ENCODE measurements around the gene ZMIZ1. TPM values are rescaled to one million over a fixed set of nuclear protein-coding genes. Genes with fewer than 3 reads are reported as not detected.

ZMIZ1 gene
- total and polyA plus RNA-seq, 2 experiments from 2014 or later, result 9.2 to 30.9 TPM

- no peaks in the 10 kb centered on the region for H3K9me2 ChIP-seq (ENCODE audit: insufficient read depth)
- Mint-ChIP-seq H3K9me3 (no peaks in the 10 kb centered on the region), H3K36me3 (ENCODE audit: low read depth) (no peaks in the 10 kb centered on the region), H3K27me3 (ENCODE audit: insufficient read depth, low read depth, poor library complexity) (peaks cover 12% of the 10 kb centered on the region), H3K27ac (no peak overlapping the region), H3K4me3 (no peak overlapping the region), H3K4me1 (peaks cover 14% of the 10 kb centered on the region)
- no peak for DNase-seq (ENCODE audit: low spot score)
- no peak overlapping the region for H3K4me2 ChIP-seq
- no peaks in the 10 kb centered on the region; the same call in 1 of the 2 replicates for H3K4me1 ChIP-seq (ENCODE audit: insufficient read depth)
- H4K20me1 ChIP-seq (replicated peaks; ENCODE audit: insufficient read depth), result peaks cover 11% of the 10 kb centered on the region; the same call in 1 of the 2 replicates
- TF ChIP-seq ZNF331 (CRISPR knock-in tag; IDR thresholded peaks at IDR 0.05; ENCODE audit: low read depth), result no peak
- no peak for TF ChIP-seq CTCF (conservative IDR thresholded peaks at IDR 0.05; ENCODE audit: low read depth in 2 of 2)
- no peak for TF ChIP-seq ZNF114 (CRISPR knock-in tag; IDR thresholded peaks at IDR 0.05)
- TF ChIP-seq EZH2 (IDR thresholded peaks at IDR 0.05; ENCODE audit: low read depth, unreplicated experiment), result no peak
- no peak for TF ChIP-seq REST (IDR thresholded peaks at IDR 0.05; ENCODE audit: unreplicated experiment)
- no peak for TF ChIP-seq JUNB (IDR thresholded peaks at IDR 0.05; ENCODE audit: unreplicated experiment)
- no peak for TF ChIP-seq EZH2phosphoT487 (IDR thresholded peaks at IDR 0.05; ENCODE audit: unreplicated experiment)
- no peak for TF ChIP-seq NANOG (IDR thresholded peaks at IDR 0.05; ENCODE audit: borderline replicate concordance)
- TF ChIP-seq ETS1 (IDR thresholded peaks at IDR 0.05), result no peak
- no peak for TF ChIP-seq ZNF462 (CRISPR knock-in tag; IDR thresholded peaks at IDR 0.05)
- H3K79me2 ChIP-seq (replicated peaks; ENCODE audit: insufficient read depth), result no peaks in the 10 kb centered on the region; the same call in 1 of the 2 replicates
- no peak overlapping the region for H3K4me3 ChIP-seq
- H2AFZ ChIP-seq, result no peak overlapping the region
- ATAC-seq, result no peak
- H3K27ac ChIP-seq (ENCODE audit: low read depth), result no peak overlapping the region
- H3F3A ChIP-seq (replicated peaks; ENCODE audit: low read depth), result no peaks in the 10 kb centered on the region
- H3K27me3 ChIP-seq (ENCODE audit: insufficient read depth), result no peaks in the 10 kb centered on the region
- H3K36me3 ChIP-seq (ENCODE audit: insufficient read depth), result no peaks in the 10 kb centered on the region
Measured at GRCh38 chr10:79252450-79252849, 183.7 kb downstream of the ZMIZ1 start.

All from GM23338 (cell line).